ENCODE data around the gene CYGB.

DNA sequence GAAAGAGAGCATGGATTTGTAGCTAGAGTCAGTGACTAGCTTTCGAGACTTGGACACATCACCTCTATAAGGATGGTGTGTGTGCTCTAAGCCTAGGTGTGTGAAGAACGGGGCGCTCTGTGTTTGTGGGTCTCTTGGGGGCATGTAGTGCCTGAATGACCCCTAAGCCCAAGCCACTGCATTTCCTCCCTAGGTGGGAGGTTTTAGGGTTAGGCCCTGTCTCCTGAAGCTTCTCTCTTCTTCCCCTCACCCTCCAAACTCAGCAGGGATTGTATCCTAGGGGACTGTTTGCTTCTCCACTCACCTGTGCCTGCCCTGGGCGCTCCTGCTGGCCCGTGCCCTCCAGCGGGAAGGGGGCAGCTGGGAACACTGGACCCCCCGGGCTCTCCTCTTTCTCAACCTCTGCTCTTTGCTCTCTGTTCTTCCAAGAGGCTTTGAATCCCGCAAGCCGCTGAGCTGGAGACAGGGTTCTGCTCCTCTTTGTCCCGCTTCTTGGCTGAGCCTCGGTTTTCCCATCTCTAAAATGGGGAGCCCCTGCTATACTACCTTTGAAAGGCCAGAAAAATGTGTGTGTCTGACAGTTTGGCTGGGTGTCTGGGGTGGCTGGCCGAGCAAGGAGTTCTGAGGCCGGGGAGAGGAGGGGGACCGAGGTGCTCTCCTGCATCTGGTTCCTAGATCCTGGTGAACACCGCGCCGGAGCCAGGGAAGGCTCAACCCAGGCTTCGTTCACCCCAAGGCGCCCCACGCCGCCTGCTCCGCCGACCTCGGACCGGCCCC lies 810 bp downstream of the CYGB start:
- TF ChIP-seq ZFP36L2 (CRISPR knock-in tag; IDR thresholded peaks at IDR 0.05): no peak
- TF ChIP-seq ZZZ3 (CRISPR knock-in tag; IDR thresholded peaks at IDR 0.05; ENCODE audit: borderline replicate concordance): no peak
